Measurements from ENCODE around the gene ALS2CL. TPM values are rescaled to one million over a fixed set of nuclear protein-coding genes. Genes with fewer than 3 reads are reported as not detected.

The ALS2CL gene
- total and polyA plus RNA-seq, 2 donors (not counting 3 experiments of a cell fraction or from before 2014, with no cell fraction given), result 7.8 to 10.1 TPM

GRCh38 chr3:46624533-46624932, 68.9 kb downstream of the ALS2CL start:
- Histone ChIP-seq H3K36me3 (ENCODE audit: control insufficient read depth in 2 of 2, extremely low read depth in 1 of 2, insufficient read depth in 2 of 2, low read length in 2 of 2) (no peaks in the 10 kb centered on the region), H3K27me3 (ENCODE audit: control insufficient read depth in 2 of 2, insufficient read depth in 2 of 2, low read length in 2 of 2) (peaks cover 9 to 15% of the 10 kb centered on the region in 2 experiments), H3K4me2 (ENCODE audit: insufficient read depth, low read length) (no peak overlapping the region), H3K4me1 (ENCODE audit: control insufficient read depth, extremely low read depth, insufficient read depth, low read length) (peaks cover 1% of the 10 kb centered on the region), H3K27ac (ENCODE audit: insufficient read depth, low read depth, low read length) (no peak overlapping the region), H2AFZ (ENCODE audit: low read depth, low read length) (no peak overlapping the region), H3K79me2 (ENCODE audit: control insufficient read depth, insufficient read depth, low read length) (no peaks in the 10 kb centered on the region), H3K9me1 (replicated peaks; ENCODE audit: control insufficient read depth, extremely low read depth, insufficient read depth, low read length) (no peaks in the 10 kb centered on the region), H4K20me1 (replicated peaks; ENCODE audit: control insufficient read depth, extremely low read depth, insufficient read depth, low read length) (no peaks in the 10 kb centered on the region), H3K4me3 (replicated peaks in 1 of 3; ENCODE audit: insufficient read depth in 1 of 3, low read depth in 1 of 3, low read length in 3 of 3) (no peak overlapping the region), H3K9me3 (replicated peaks; ENCODE audit: control insufficient read depth, insufficient read depth, low read length) (no peaks in the 10 kb centered on the region), H3K9ac (replicated peaks; ENCODE audit: extremely low read depth, insufficient read depth, low read length) (no peak overlapping the region)
- intact Hi-C loops (cut with micrococcal nuclease), result no loop called here
- DNase-seq (ENCODE audit: low read depth, low spot score), result no peak
- dilution Hi-C loops (cut with MboI; ENCODE audit: extremely low pct_ligation_motif_present, low sequenced_read_pairs), result no loop called here
- FAIRE-seq, result no peak
- TF ChIP-seq MAX (IDR thresholded peaks at IDR 0.05; ENCODE audit: insufficient read depth, insufficient read length) (no peak), FOS (IDR thresholded peaks at IDR 0.05; ENCODE audit: borderline replicate concordance, insufficient read depth, low read length) (no peak), EZH2 (IDR thresholded peaks at IDR 0.05; ENCODE audit: borderline replicate concordance, low read depth, low read length, severe bottlenecking) (no peak), CTCF (IDR thresholded peaks at IDR 0.05; ENCODE audit: extremely low read depth in 1 of 2, insufficient read depth in 1 of 2, low read depth in 1 of 2, low read length in 2 of 2) (no peak)
- ChIA-PET CTCF (interaction anchor here (2.2 kb wide), 1 partner anchor 136 kb away, joined by 15 read pairs; no protein-coding TSS in a partner anchor), POLR2A (no interaction called here)
- no TSS peak for BruUV-seq (replicated peaks)

All from endothelial cell of umbilical vein (primary cell).